Uterus (tissue), 2 donors: ENCODE results near the gene TANK.

Experiments
- CTCF ChIP-seq, 4 experiments: fragments of 200-600 bp in 2 of 4; fragments of 450-650 bp in 2 of 4; sonication (generic) in 2 of 4; IDR thresholded peaks; one replicate each; pipeline ENCODE4 v1.5.1; 2016 to 2019; ENCODE audit warnings: antibody characterized with exemption in 4 of 4, mild to moderate bottlenecking in 2 of 4, moderate library complexity in 1 of 4
- POLR2A ChIP-seq, 2 donors: fragments of 450-650 bp; IDR thresholded peaks; one replicate each; pipeline ENCODE4 v1.6.1; 2016; ENCODE audit warnings: antibody characterized with exemption in 2 of 2, mild to moderate bottlenecking in 1 of 2, moderate library complexity in 1 of 2

- no peak for TF ChIP-seq CTCF (IDR thresholded peaks at IDR 0.05)
- no peak for TF ChIP-seq POLR2A (IDR thresholded peaks at IDR 0.05)
Measured at GRCh38 chr2:161146996-161147395, 13.2 kb upstream of the TANK start.
